ENCODE data around the gene CDH22. TPM values are rescaled to one million over a fixed set of nuclear protein-coding genes. Genes with fewer than 3 reads are reported as not detected.

The CDH22 gene
- total RNA-seq, 1 experiment from 2014 or later = not detected

GRCh38 chr20:46142124-46142523, 166.2 kb downstream of the CDH22 start:
- intact Hi-C loops (cut with micrococcal nuclease; ENCODE audit: unreplicated experiment) = no loop called here
- Histone ChIP-seq H3K9me3 (ENCODE audit: low read depth, low read length, poor library complexity, severe bottlenecking) (no peaks in the 10 kb centered on the region), H3K27me3 (replicated peaks; ENCODE audit: insufficient read depth, low read depth, low read length, poor library complexity) (peaks cover 15% of the 10 kb centered on the region), H3K27ac (ENCODE audit: low read depth, low read length, poor library complexity, severe bottlenecking) (no peak overlapping the region), H3K36me3 (ENCODE audit: insufficient read depth, low read length, poor library complexity, severe bottlenecking) (no peaks in the 10 kb centered on the region), H3K4me1 (ENCODE audit: insufficient read depth, low read length, poor library complexity, severe bottlenecking) (no peaks in the 10 kb centered on the region), H3K4me3 (ENCODE audit: low read depth, low read length, poor library complexity, severe bottlenecking) (no peak overlapping the region)
- TF ChIP-seq CTCF (conservative IDR thresholded peaks at IDR 0.05; ENCODE audit: low read depth, low read length) (no peak), EZH2 (IDR thresholded peaks at IDR 0.05; ENCODE audit: borderline replicate concordance, low read depth, low read length, poor library complexity, severe bottlenecking) (no peak)
- no TSS peak for BruUV-seq (replicated peaks)
- no peak for DNase-seq (ENCODE audit: low spot score)
- ChIA-PET CTCF (no interaction called here), POLR2A (ENCODE audit: low non-redundant PET) (no interaction called here)

- CTCF ChIA-PET = no interaction called here
- Histone ChIP-seq H3K4me1 (ENCODE audit: insufficient read depth, low read length, poor library complexity, severe bottlenecking) (no peaks in the 10 kb centered on the region), H3K9me3 (ENCODE audit: low read depth, low read length, poor library complexity, severe bottlenecking) (no peaks in the 10 kb centered on the region), H3K27me3 (replicated peaks; ENCODE audit: insufficient read depth, low read depth, low read length, poor library complexity) (peaks cover 15% of the 10 kb centered on the region), H3K36me3 (ENCODE audit: insufficient read depth, low read length, poor library complexity, severe bottlenecking) (no peaks in the 10 kb centered on the region), H3K27ac (ENCODE audit: low read depth, low read length, poor library complexity, severe bottlenecking) (no peak overlapping the region), H3K4me3 (ENCODE audit: low read depth, low read length, poor library complexity, severe bottlenecking) (no peak overlapping the region)
- TF ChIP-seq CTCF (conservative IDR thresholded peaks at IDR 0.05; ENCODE audit: low read depth, low read length) = no peak
- no peak for TF ChIP-seq EZH2 (IDR thresholded peaks at IDR 0.05; ENCODE audit: borderline replicate concordance, low read depth, low read length, poor library complexity, severe bottlenecking)
- no TSS peak for BruUV-seq (replicated peaks)
- POLR2A ChIA-PET (ENCODE audit: low non-redundant PET) = interaction anchor here (1.0 kb wide), 1 partner anchor 12 kb away, joined by 3 read pairs; no protein-coding TSS in a partner anchor
- intact Hi-C loops (cut with micrococcal nuclease; ENCODE audit: unreplicated experiment) = loop anchor here (10.0 kb wide), 2 partner anchors 105 to 545 kb away; partner anchors contain the start of gene TP53RK
- no peak for DNase-seq (ENCODE audit: low spot score)
These were observed 168.3 kb downstream of the CDH22 start for GRCh38 chr20:46139908-46140482.

- intact Hi-C loops (cut with micrococcal nuclease; ENCODE audit: unreplicated experiment) = loop anchor here (10.0 kb wide), 2 partner anchors 105 to 545 kb away; partner anchors contain the start of gene TP53RK
- no peaks in the 10 kb centered on the region for H3K9me3 ChIP-seq (ENCODE audit: low read depth, low read length, poor library complexity, severe bottlenecking)
- CTCF ChIA-PET = no interaction called here
These were observed 168.9 kb downstream of the CDH22 start for GRCh38 chr20:46139266-46139889.

More at GRCh38 chr20:46139266-46139889, 168.9 kb downstream of the CDH22 start:
- POLR2A ChIA-PET (ENCODE audit: low non-redundant PET) = no interaction called here
- TF ChIP-seq CTCF (conservative IDR thresholded peaks at IDR 0.05; ENCODE audit: low read depth, low read length) = no peak
- no peak for TF ChIP-seq EZH2 (IDR thresholded peaks at IDR 0.05; ENCODE audit: borderline replicate concordance, low read depth, low read length, poor library complexity, severe bottlenecking)
- Histone ChIP-seq H3K27me3 (replicated peaks; ENCODE audit: insufficient read depth, low read depth, low read length, poor library complexity) (peaks cover 15% of the 10 kb centered on the region), H3K27ac (ENCODE audit: low read depth, low read length, poor library complexity, severe bottlenecking) (no peak overlapping the region), H3K4me1 (ENCODE audit: insufficient read depth, low read length, poor library complexity, severe bottlenecking) (no peaks in the 10 kb centered on the region), H3K36me3 (ENCODE audit: insufficient read depth, low read length, poor library complexity, severe bottlenecking) (no peaks in the 10 kb centered on the region), H3K4me3 (ENCODE audit: low read depth, low read length, poor library complexity, severe bottlenecking) (no peak overlapping the region)
- no TSS peak for BruUV-seq (replicated peaks)
- DNase-seq (ENCODE audit: low spot score) = no peak

All from A673 (cell line).